HK-2 (cell line): Measurements from ENCODE around the gene TMEM255A.
A peak's percentile ranks its signal among the peaks of the same experiment; 100 is the strongest.
"Not testable (repeated sequence)": the region's sequence is repeated elsewhere in the genome, so short reads cannot be mapped to it uniquely, and the experiment has no call there.

Source experiments
- DNase-seq: peaks from one replicate; pipeline ENCODE4 v3.0.0-alpha.2; 2018; ENCODE audit not compliant: unreplicated experiment

Gene TMEM255A

GRCh38 chrX:120310861-120311726 lies at the start of gene TMEM255A:
TSS of gene TMEM255A (minus strand) at chrX:120311461. CDS start at chrX:120311309, 152 bp downstream.
- DNase-seq = peak; percentile 25

GRCh38 chrX:120358737-120359456 lies 47.6 kb upstream of the TMEM255A start:
- DNase-seq = peak; percentile 37

GRCh38 chrX:120357186-120357585 lies 45.9 kb upstream of the TMEM255A start:
- DNase-seq = no peak

- DNase-seq = no peak
These were observed 44.8 kb upstream of the TMEM255A start for GRCh38 chrX:120356084-120356483.

- no peak for DNase-seq
These were observed 39.3 kb upstream of the TMEM255A start for GRCh38 chrX:120350450-120351138.

GRCh38 chrX:120344566-120344965 lies 33.3 kb upstream of the TMEM255A start:
- DNase-seq = not testable (repeated sequence)

- DNase-seq = no peak
These were observed 25.6 kb upstream of the TMEM255A start for GRCh38 chrX:120336899-120337298.

GRCh38 chrX:120335289-120335688 lies 24.0 kb upstream of the TMEM255A start:
- no peak for DNase-seq

GRCh38 chrX:120334603-120335002 lies 23.3 kb upstream of the TMEM255A start:
- no peak for DNase-seq

GRCh38 chrX:120334151-120334550 lies 22.9 kb upstream of the TMEM255A start:
- DNase-seq = no peak

GRCh38 chrX:120332394-120332793 lies 21.1 kb upstream of the TMEM255A start:
- DNase-seq = no peak

GRCh38 chrX:120331116-120331515 lies 19.9 kb upstream of the TMEM255A start:
- no peak for DNase-seq

GRCh38 chrX:120321520-120322281 lies 10.4 kb upstream of the TMEM255A start:
- no peak for DNase-seq

- DNase-seq = no peak
These were observed 7.2 kb upstream of the TMEM255A start for GRCh38 chrX:120318411-120318810.

- DNase-seq = no peak
These were observed 5.5 kb upstream of the TMEM255A start for GRCh38 chrX:120316587-120317283.

- no peak for DNase-seq
These were observed 4.5 kb upstream of the TMEM255A start for GRCh38 chrX:120315776-120316175.

GRCh38 chrX:120311727-120312063 lies 434 bp upstream of the TMEM255A start:
- no peak for DNase-seq

GRCh38 chrX:120309873-120310705 lies 1.2 kb downstream of the TMEM255A start:
- no peak for DNase-seq

GRCh38 chrX:120308959-120309872 lies 2.0 kb downstream of the TMEM255A start:
- peak; percentile 32 for DNase-seq
